Duodenal mucosa (tissue), 2 donors: ENCODE data around the gene EFCAB8.

ENCODE experiments used
- H3K27ac ChIP-seq: one replicate; pipeline ENCODE4 v1.7.0; 2013; ENCODE audit warnings: low read depth, low read length
- H3K27me3 ChIP-seq, 2 donors: one replicate each; pipeline ENCODE4 v1.7.0; 2013; ENCODE audit warnings: low read length in 2 of 2, control low read depth in 1 of 2; ENCODE audit not compliant: insufficient read depth in 2 of 2, control insufficient read depth in 1 of 2
- H3K36me3 ChIP-seq, 2 donors: one replicate each; pipeline ENCODE4 v1.7.0; 2013; ENCODE audit warnings: low read length in 2 of 2, control low read depth in 1 of 2; ENCODE audit not compliant: insufficient read depth in 2 of 2, control insufficient read depth in 1 of 2
- H3K4me1 ChIP-seq, 2 donors: one replicate each; pipeline ENCODE4 v1.7.0; 2013; ENCODE audit warnings: low read length in 2 of 2, control low read depth in 1 of 2; ENCODE audit not compliant: insufficient read depth in 2 of 2, control insufficient read depth in 1 of 2
- H3K4me3 ChIP-seq, 2 donors: one replicate each; pipeline ENCODE4 v1.7.0; 2013; ENCODE audit warnings: low read length in 2 of 2, low read depth in 1 of 2
- H3K9ac ChIP-seq, 2 donors: one replicate each; pipeline ENCODE4 v1.7.0; 2013; ENCODE audit warnings: low read length in 2 of 2, low read depth in 1 of 2
- H3K9me3 ChIP-seq, 2 donors: one replicate each; pipeline ENCODE4 v1.7.0; 2013; ENCODE audit warnings: low read length in 2 of 2, control low read depth in 1 of 2; ENCODE audit not compliant: control insufficient read depth in 1 of 2

EFCAB8 gene

GRCh38 chr20:32967961-32968457 is 109.3 kb downstream of the EFCAB8 start:
- Histone ChIP-seq H3K36me3 (no peaks in the 10 kb centered on the region), H3K9ac (no peak overlapping the region), H3K4me3 (no peak overlapping the region), H3K4me1 (peaks cover 14 to 40% of the 10 kb centered on the region in 2 donors), H3K27ac (no peak overlapping the region), H3K9me3 (no peaks in the 10 kb centered on the region), H3K27me3 (no peaks in the 10 kb centered on the region)

GRCh38 chr20:32968478-32969241 is 109.9 kb downstream of the EFCAB8 start:
- H3K9me3 ChIP-seq = no peaks in the 10 kb centered on the region
- H3K27ac ChIP-seq = no peak overlapping the region
- H3K36me3 ChIP-seq = no peaks in the 10 kb centered on the region
- H3K4me3 ChIP-seq = no peak overlapping the region
- H3K4me1 ChIP-seq = peaks cover 15 to 40% of the 10 kb centered on the region in 2 donors
- no peaks in the 10 kb centered on the region for H3K27me3 ChIP-seq
- H3K9ac ChIP-seq = no peak overlapping the region

- no peak overlapping the region for H3K4me3 ChIP-seq
- H3K9ac ChIP-seq = no peak overlapping the region
- H3K36me3 ChIP-seq = no peaks in the 10 kb centered on the region
- no peaks in the 10 kb centered on the region for H3K9me3 ChIP-seq
- H3K27me3 ChIP-seq = no peaks in the 10 kb centered on the region
- H3K4me1 ChIP-seq = peaks cover 15 to 40% of the 10 kb centered on the region in 2 donors
- H3K27ac ChIP-seq = no peak overlapping the region
These were observed 110.8 kb downstream of the EFCAB8 start for GRCh38 chr20:32969356-32970114.

- no peak overlapping the region for H3K27ac ChIP-seq
- H3K4me3 ChIP-seq = no peak overlapping the region
- H3K36me3 ChIP-seq = no peaks in the 10 kb centered on the region
- H3K27me3 ChIP-seq = no peaks in the 10 kb centered on the region
- H3K9ac ChIP-seq = no peak overlapping the region
- no peaks in the 10 kb centered on the region for H3K9me3 ChIP-seq
- peaks cover 15 to 40% of the 10 kb centered on the region in 2 donors for H3K4me1 ChIP-seq
These were observed 111.6 kb downstream of the EFCAB8 start for GRCh38 chr20:32970115-32970972.

GRCh38 chr20:32970973-32971300 is 112.2 kb downstream of the EFCAB8 start:
- H3K36me3 ChIP-seq = no peaks in the 10 kb centered on the region
- no peak overlapping the region for H3K27ac ChIP-seq
- H3K4me1 ChIP-seq = peaks cover 15 to 40% of the 10 kb centered on the region in 2 donors

GRCh38 chr20:32971703-32972161 is 113.0 kb downstream of the EFCAB8 start:
- Histone ChIP-seq H3K4me3 (peak overlapping the region in 1 of 2 donors; percentile 29), H3K27me3 (no peaks in the 10 kb centered on the region), H3K36me3 (no peaks in the 10 kb centered on the region), H3K27ac (no peak overlapping the region), H3K4me1 (peaks cover 15 to 33% of the 10 kb centered on the region in 2 donors), H3K9me3 (no peaks in the 10 kb centered on the region), H3K9ac (no peak overlapping the region)

More at GRCh38 chr20:32970973-32971300, 112.2 kb downstream of the EFCAB8 start:
- H3K9ac ChIP-seq = no peak overlapping the region
- no peaks in the 10 kb centered on the region for H3K9me3 ChIP-seq
- no peak overlapping the region for H3K4me3 ChIP-seq
- no peaks in the 10 kb centered on the region for H3K27me3 ChIP-seq

- Histone ChIP-seq H3K9me3 (no peaks in the 10 kb centered on the region), H3K27ac (peak overlapping the region; percentile 1), H3K9ac (no peak overlapping the region), H3K27me3 (no peaks in the 10 kb centered on the region), H3K4me3 (peak overlapping the region in 1 of 2 donors; percentile 3), H3K4me1 (peaks cover 15 to 31% of the 10 kb centered on the region in 2 donors), H3K36me3 (no peaks in the 10 kb centered on the region)
These were observed 113.7 kb downstream of the EFCAB8 start for GRCh38 chr20:32972181-32973076.

- Histone ChIP-seq H3K4me1 (peaks cover 15 to 31% of the 10 kb centered on the region in 2 donors), H3K36me3 (no peaks in the 10 kb centered on the region), H3K4me3 (no peak overlapping the region), H3K27me3 (no peaks in the 10 kb centered on the region), H3K27ac (no peak overlapping the region), H3K9me3 (no peaks in the 10 kb centered on the region), H3K9ac (no peak overlapping the region)
These were observed 114.5 kb downstream of the EFCAB8 start for GRCh38 chr20:32973077-32973717.
